Neuron (in vitro differentiated cells): ENCODE measurements around the gene WDR86.

Source experiments
- H2AFZ ChIP-seq: one replicate; pipeline ENCODE4 v1.6.1; 2013; ENCODE audit warnings: low read depth, mild to moderate bottlenecking, inconsistent platforms, low read length, moderate library complexity
- H3K27me3 ChIP-seq: one replicate; pipeline ENCODE4 v1.6.1; 2013; ENCODE audit warnings: low read length; ENCODE audit not compliant: insufficient read depth
- H3K36me3 ChIP-seq: one replicate; pipeline ENCODE4 v1.6.1; 2013; ENCODE audit warnings: low read length; ENCODE audit not compliant: insufficient read depth
- H3K4me1 ChIP-seq: one replicate; pipeline ENCODE4 v1.6.1; 2013; ENCODE audit warnings: low read length; ENCODE audit not compliant: insufficient read depth
- H3K4me3 ChIP-seq: 2 replicates; pipeline ENCODE4 v1.5.1; 2013; ENCODE audit warnings: mild to moderate bottlenecking, low read length, moderate library complexity
- H3K9me3 ChIP-seq: one replicate; pipeline ENCODE4 v1.6.1; 2013; ENCODE audit warnings: low read length

WDR86 gene

DNA sequence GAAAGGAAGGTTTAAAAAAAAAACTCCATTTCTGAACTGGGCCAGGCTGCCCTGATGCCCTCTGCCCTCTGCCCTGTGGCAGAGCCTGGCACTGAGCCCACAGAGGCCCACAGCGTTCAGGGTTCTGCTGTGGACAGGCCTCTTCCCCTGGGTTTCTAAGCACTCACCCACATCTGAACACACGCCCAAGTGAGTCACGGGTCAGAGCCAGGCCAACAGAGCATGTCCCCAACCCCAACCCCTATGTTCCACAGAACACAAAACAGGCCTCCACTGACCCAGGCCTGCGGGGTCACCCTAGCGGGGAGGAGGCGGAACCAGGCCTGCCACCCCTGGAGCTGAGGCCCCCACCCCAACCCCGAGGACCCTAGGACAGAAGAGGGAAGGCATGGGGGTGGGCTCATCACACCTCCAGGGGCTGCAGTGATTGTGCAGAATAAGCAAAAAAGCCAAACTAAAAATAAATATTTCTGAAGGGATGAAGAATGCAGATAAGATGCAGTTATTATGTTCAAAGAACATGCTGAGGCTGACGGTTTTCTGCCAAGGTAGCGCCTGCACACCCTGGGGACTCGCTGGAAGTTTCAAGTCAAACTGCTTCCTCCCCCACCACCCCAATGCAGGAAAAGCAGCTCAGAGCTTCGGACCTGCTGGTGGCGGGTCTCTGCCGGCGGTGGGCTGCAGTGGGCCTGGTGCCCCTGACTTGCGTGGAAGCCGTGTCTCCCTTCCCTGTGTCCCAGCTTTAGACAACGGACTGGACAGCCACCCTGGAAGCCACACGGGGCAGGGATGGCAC is 5.4 kb downstream of the WDR86 start:
- Histone ChIP-seq H3K27me3 (no peaks in the 10 kb centered on the region), H3K4me3 (no peak overlapping the region), H3K4me1 (peaks cover 10% of the 10 kb centered on the region), H2AFZ (no peak overlapping the region), H3K9me3 (no peaks in the 10 kb centered on the region), H3K36me3 (no peaks in the 10 kb centered on the region)

DNA sequence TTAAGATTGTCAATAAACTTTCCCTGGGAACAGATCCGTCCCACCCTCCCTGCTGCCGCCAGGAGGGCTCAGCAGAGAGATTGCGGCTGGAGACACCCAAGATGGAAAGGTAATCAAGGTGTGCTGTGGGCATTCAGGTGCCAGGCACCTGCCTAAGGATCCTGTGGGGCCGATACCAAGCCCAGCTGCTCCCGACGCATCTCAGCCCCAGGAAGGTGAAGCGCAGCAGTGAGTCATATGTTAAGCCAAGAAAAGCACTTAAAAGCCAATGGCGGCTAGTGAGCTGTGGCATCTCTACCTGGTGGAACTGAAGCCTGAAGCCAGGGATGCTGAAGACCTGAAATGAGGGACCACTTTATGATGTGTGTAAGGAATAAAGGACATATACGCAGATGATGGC is 6.1 kb downstream of the WDR86 start:
- Histone ChIP-seq H3K9me3 (no peaks in the 10 kb centered on the region), H3K4me1 (peaks cover 8% of the 10 kb centered on the region), H3K27me3 (no peaks in the 10 kb centered on the region), H3K4me3 (no peak overlapping the region), H3K36me3 (no peaks in the 10 kb centered on the region), H2AFZ (no peak overlapping the region)

DNA sequence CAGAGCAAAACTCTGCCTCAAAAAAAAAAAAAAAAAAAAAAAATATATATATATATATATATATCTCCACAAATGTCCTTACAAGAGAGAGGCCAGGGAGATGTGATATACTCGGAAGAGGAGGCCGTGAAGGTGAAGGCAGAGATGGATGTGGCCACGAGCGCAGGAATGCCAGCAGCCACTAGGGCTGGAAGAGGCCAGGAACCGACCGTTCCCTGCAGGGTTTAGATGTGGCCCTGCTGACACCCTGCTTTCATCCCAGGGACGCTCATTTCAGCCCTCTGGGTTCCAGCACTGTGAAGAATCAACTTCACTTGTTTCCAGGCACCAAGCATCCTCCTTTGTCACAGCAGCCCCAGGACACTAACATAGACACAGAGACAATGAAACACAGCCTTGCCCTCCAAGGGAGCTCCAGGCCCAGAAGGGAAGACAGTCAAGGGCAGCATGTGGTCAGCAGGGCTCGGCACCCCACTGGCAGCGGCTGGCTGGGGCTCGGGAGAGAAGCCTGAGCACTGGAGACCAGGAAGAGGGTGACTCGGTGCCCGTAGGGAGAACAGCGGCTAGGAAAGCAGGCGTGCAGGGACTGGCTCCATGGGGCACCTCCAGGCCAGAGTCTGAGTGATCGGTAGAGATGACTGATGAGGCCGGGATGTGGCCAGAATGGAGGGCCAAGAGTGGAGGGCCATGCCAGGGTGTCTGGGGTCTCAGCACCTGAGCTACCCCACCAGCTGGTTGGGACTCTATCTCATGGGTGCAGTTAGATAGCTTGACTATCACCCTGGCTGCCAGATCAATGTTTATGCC is 7.6 kb downstream of the WDR86 start:
- H3K9me3 ChIP-seq, result no peaks in the 10 kb centered on the region
- peaks cover 5% of the 10 kb centered on the region for H3K4me1 ChIP-seq
- no peak overlapping the region for H3K4me3 ChIP-seq
- no peaks in the 10 kb centered on the region for H3K27me3 ChIP-seq
- peaks cover 3% of the 10 kb centered on the region for H3K36me3 ChIP-seq
- no peak overlapping the region for H2AFZ ChIP-seq

DNA sequence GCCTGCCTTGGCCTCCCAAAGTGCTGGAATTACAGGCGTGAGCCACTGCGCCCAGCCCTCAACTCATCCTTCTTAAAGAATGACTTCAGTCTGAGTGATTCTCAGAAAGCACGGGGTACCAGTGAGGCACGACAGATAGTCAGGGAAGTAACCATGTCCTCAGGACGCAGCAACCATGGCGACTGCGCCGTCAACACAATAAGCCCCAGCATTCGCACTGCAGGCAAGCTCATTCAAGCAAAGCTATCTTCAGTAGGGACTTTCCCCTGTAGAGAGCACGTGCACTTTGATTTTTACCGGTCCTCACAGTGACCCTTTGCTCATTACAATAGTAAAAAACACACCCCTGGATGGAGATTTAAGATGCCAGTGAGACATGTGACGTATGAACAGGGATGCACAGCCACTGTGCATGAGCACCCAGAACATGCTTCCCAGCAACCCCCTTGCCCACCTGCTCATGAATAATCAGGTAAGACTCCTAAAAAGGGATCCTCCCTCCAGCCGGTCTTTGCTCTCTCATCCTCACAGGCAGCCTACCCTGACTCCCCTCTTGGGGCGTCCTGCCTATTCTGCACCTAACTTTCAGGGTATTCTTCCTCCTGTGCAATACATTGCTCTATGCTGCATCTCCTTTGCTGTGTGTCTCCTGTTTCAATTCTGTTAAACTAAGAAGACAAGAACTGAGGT is 9.1 kb downstream of the WDR86 start:
- Histone ChIP-seq H3K27me3 (no peaks in the 10 kb centered on the region), H3K4me1 (no peaks in the 10 kb centered on the region), H3K36me3 (peaks cover 3% of the 10 kb centered on the region), H2AFZ (no peak overlapping the region), H3K9me3 (no peaks in the 10 kb centered on the region), H3K4me3 (no peak overlapping the region)

DNA sequence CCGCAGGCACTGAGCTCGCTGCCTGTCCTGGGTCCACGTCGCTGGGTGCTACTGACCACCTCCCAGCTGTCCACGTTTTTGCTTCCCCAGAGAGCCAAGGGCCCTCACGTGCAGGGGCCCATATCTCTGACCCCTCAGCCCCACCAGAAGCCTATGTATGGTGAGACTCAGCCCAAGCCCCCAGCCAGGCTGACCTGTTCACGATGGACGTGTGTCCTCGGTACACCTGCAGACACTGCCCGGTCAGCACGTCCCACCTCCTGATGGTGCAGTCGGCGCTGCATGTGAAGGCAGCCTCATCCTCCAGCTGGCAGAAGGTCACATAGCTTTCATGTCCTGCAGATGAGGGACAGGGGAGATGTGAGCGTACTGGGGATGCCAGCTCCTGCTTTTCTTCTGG is 9.9 kb downstream of the WDR86 start:
- Histone ChIP-seq H2AFZ (no peak overlapping the region), H3K36me3 (peaks cover 3% of the 10 kb centered on the region), H3K4me1 (no peaks in the 10 kb centered on the region), H3K4me3 (no peak overlapping the region), H3K9me3 (no peaks in the 10 kb centered on the region), H3K27me3 (no peaks in the 10 kb centered on the region)

DNA sequence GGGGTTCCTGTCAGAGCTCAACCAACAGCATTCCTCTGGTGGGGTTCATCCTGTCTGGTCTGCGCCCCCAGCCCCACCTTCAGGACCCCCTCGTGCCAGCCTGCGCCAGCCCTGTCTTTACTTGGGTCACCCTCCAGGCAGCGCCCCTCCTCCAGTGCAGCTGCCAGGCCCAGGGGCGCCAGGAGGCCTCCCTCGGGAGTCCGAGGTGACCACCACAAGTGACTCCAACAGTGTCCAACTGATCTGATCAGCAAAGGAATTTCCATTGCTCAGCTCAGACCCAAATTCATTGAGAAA is 10.6 kb downstream of the WDR86 start:
- Histone ChIP-seq H3K36me3 (peaks cover 3% of the 10 kb centered on the region), H3K4me1 (no peaks in the 10 kb centered on the region), H2AFZ (no peak overlapping the region), H3K4me3 (no peak overlapping the region), H3K27me3 (no peaks in the 10 kb centered on the region), H3K9me3 (no peaks in the 10 kb centered on the region)

DNA sequence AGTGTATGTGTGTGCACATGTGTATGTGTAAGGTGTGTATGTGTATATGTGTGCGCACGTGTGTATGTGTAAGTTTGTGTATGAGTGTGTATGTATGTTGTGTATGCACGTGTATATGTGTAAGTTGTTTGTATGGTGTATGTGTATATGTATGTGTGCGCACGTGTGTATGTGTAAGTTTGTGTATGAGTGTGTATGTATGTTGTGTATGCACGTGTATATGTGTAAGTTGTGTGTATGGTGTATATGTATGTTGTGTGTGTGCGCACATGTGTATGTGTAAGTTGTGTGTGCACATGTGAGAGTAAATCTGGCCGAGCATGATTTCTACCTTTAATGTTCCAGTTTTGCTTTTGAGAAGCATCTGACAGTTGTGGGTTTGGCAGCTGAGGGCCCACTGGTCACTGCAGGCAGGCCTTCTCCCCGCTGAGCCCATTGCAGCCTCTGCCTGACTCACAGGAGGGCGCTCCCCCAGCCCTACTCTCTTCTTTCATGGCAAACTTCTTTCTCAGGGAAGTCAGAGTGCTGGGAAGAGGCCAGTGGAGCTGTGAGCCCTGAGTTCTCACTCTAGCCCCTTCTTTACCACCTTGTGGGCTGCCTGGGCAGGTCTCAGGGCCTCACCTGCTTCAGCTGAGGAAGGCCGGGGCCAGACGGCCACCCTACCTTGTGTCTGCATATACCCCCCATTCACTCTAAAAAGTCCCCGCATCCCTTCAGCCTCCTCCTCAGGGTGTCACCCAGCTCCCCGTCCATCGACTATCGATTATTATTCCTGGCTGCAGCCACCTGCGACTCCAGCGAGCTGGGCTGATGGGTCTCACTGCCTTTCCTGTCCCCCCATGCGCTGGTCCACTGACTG is 11.2 kb downstream of the WDR86 start:
- peaks cover 3% of the 10 kb centered on the region for H3K36me3 ChIP-seq
- H2AFZ ChIP-seq, result no peak overlapping the region
- H3K4me3 ChIP-seq, result no peak overlapping the region
- no peaks in the 10 kb centered on the region for H3K4me1 ChIP-seq
- no peaks in the 10 kb centered on the region for H3K9me3 ChIP-seq
- H3K27me3 ChIP-seq, result no peaks in the 10 kb centered on the region

DNA sequence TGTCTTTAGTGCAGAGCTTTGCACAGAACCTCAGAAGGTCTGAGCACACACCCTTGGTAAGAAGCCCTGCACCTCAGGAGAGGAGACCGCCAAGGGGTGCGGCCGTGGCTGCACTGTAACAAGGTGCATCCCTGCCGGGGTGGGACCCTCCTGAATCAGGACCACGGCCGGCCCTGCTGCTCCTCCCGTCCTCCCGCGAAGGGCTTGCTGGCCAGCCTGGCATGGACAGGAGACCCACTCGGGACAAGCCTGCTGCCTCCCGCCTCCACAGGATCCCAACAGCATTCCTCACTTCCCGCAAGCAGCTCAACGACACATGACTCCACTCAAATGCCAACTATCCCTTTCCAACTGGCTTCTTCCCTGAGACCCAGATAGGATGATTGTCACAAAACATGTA is 12.8 kb downstream of the WDR86 start:
- no peaks in the 10 kb centered on the region for H3K27me3 ChIP-seq
- peaks cover 3% of the 10 kb centered on the region for H3K36me3 ChIP-seq
- no peak overlapping the region for H2AFZ ChIP-seq
- H3K4me3 ChIP-seq, result no peak overlapping the region
- H3K9me3 ChIP-seq, result no peaks in the 10 kb centered on the region
- no peaks in the 10 kb centered on the region for H3K4me1 ChIP-seq

DNA sequence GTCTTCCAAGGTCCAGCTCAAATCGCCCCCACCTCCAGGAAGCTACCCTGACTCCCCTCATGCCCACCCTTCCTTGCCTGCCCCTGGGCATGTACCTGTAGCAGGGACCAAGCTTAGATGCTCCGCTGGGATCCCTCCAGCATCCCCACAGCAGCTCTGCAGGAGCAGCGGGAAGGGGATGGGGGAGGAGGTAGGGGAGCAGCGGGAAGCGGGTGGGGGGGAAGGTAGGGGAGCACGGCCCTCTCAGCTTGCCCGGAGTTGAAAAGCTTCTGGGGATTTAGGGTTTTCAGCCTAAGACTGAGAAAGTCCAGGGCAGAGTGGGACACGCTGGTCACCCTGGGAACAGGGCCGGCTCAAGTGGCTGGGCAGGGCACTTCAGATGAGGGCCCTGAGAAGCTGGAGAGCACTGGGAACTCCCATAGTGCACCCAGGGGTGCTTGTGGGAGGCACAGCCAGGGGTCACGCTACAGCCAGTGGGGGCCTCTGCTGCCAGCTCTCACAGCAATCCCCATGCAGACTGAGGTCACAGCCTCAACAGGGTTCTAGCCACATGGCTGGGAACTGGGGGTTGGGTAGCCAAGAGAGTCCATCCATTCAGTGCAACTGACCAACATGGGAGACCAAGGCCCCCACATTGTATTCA is 13.4 kb downstream of the WDR86 start:
- Histone ChIP-seq H3K27me3 (no peaks in the 10 kb centered on the region), H2AFZ (no peak overlapping the region), H3K4me1 (no peaks in the 10 kb centered on the region), H3K4me3 (no peak overlapping the region), H3K36me3 (peaks cover 3% of the 10 kb centered on the region), H3K9me3 (no peaks in the 10 kb centered on the region)

DNA sequence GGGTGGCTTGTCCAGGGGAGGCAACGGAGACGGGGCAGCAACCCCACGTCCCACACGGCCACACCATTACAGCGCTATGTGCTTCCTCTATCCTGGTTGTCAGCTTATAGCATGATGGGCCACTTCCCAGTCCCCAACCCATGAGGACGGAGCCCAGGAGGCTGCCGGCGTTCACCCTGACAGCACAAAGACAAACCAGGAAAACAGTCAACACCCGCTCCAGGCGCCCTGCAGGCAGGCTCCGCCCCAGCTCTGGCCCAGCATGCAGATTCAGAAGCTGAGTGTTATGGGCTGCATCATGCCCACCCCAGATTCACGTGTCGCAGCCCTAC is 14.8 kb downstream of the WDR86 start:
- H3K27me3 ChIP-seq, result no peaks in the 10 kb centered on the region
- H3K4me3 ChIP-seq, result no peak overlapping the region
- no peaks in the 10 kb centered on the region for H3K4me1 ChIP-seq
- H3K9me3 ChIP-seq, result no peaks in the 10 kb centered on the region
- peaks cover 3% of the 10 kb centered on the region for H3K36me3 ChIP-seq
- H2AFZ ChIP-seq, result no peak overlapping the region

DNA sequence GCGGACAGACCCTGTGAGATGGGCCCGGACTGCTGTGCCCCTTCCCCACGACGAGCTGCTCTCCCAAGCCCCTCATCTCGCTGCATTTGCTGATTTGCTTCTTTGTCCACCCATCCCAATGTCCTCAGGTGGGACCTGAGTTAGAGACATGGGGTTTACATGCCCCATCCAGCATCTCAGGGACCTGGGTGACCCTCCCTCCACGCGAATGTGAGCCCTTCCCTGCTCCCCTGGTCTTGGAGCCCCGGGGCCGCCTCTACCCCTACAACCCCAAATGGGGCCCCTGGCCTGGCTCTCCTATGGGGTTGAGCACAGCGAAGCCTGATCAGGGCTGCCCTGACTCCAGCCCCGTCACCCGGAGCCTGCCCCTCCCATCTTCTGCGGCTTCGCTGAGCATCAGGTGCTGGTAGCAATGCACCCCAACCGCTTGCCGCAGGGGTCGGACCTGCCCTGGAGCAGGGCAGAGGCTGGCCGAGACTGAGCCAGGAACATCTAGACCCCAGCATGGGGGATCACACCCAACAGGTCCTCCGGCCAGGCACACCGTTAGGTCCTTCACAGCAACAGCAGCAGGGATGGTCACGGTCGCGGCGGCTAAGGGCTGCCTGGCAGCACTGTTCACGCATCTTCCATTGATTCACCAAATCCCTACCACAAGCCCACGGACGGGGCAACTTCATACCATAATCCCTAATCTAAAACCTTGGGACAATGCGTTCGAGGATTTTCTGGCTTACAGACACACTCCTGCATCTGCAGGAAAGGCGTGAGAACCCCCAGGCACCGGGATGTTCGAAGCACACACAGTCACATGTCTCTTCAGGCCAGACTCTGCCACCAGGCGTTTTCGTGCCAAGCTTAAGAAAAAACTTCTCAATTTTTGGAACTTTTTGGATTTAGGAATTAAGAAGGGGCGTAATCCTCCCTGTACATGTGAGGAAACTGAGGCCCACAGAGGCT is 15.5 kb downstream of the WDR86 start:
- no peaks in the 10 kb centered on the region for H3K4me1 ChIP-seq
- H3K9me3 ChIP-seq, result no peaks in the 10 kb centered on the region
- no peak overlapping the region for H3K4me3 ChIP-seq
- H2AFZ ChIP-seq, result no peak overlapping the region
- peaks cover 3% of the 10 kb centered on the region for H3K36me3 ChIP-seq
- no peaks in the 10 kb centered on the region for H3K27me3 ChIP-seq
